Thyroid gland (tissue), 4 donors: ENCODE data around the gene PRKAG1.

Experiments used
- POLR2A ChIP-seq, 2 donors: fragments of 450-650 bp; IDR thresholded peaks; one replicate each; pipeline ENCODE4 v1.6.1; 2017; ENCODE audit warnings: antibody characterized with exemption in 2 of 2, mild to moderate bottlenecking in 2 of 2, moderate library complexity in 1 of 2
- TF ChIP-seq, protein P1 (sequence below), 6 experiments: fragments of 200-600 bp in 3 of 6; fragments of 450-650 bp in 3 of 6; sonication (generic) in 3 of 6; IDR thresholded peaks; one replicate each; pipeline ENCODE4 v1.5.1; 2016 to 2019; ENCODE audit warnings: antibody characterized with exemption in 6 of 6, mild to moderate bottlenecking in 2 of 6, inconsistent platforms in 1 of 6, moderate library complexity in 1 of 6

DNA sequence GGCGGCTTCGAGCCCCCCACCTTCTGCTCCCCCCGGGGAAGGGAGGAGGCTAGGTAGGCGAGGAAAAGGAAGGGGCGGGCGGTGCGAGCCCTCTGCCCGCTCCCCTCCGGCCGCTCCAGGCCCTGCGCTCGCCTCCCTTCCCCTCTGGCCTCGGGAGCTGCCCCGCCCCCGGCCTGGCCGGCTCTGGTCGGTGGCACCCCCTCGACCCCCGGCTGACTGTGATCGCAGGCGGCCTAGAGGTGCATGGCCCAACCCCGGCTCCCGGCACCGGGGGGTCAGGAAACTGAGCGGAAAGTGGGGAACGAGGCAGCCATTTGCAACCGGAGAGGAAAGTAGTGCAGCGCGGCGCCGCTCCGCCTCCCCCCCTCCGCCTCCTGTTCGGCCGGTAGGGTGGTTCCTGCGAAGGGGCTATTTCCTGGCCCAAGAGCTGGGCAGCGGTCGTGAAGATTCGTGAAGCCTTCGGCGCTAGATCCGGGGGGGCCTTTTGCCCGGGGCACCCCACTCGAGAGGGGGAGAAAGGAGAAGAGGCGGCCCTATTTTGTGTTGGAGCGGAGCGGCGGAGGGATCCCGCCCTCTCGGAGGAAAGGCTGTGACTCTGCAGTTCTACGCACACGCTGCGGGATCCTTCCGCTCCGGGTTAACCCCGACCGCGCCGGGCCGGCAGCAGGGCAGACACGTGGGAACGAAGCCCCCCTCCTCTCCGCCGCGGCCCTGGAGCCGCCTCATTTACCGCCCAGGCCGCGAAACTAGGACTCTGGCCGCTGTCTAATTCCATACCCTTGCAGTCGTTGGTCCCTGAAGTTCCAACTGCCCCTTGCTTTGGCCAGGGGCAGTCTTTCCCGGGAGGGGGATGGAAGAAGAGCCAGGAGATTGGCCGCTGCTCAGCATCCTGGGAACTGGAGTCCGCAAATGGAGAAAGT lies 41.9 kb upstream of the PRKAG1 start, which contains the start of gene KMT2D:
- TF ChIP-seq, protein P1, sequence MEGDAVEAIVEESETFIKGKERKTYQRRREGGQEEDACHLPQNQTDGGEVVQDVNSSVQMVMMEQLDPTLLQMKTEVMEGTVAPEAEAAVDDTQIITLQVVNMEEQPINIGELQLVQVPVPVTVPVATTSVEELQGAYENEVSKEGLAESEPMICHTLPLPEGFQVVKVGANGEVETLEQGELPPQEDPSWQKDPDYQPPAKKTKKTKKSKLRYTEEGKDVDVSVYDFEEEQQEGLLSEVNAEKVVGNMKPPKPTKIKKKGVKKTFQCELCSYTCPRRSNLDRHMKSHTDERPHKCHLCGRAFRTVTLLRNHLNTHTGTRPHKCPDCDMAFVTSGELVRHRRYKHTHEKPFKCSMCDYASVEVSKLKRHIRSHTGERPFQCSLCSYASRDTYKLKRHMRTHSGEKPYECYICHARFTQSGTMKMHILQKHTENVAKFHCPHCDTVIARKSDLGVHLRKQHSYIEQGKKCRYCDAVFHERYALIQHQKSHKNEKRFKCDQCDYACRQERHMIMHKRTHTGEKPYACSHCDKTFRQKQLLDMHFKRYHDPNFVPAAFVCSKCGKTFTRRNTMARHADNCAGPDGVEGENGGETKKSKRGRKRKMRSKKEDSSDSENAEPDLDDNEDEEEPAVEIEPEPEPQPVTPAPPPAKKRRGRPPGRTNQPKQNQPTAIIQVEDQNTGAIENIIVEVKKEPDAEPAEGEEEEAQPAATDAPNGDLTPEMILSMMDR (IDR thresholded peaks at IDR 0.05) = peak in 4 of 6 experiments; percentile 23 to 84 (median 51)
- peak in 1 of 2 donors; percentile 61 for TF ChIP-seq POLR2A (IDR thresholded peaks at IDR 0.05)
